ENCODE measurements around the gene ETFA.
"Not testable (repeated sequence)": the region's sequence is repeated elsewhere in the genome, so short reads cannot be mapped to it uniquely, and the experiment has no call there.

Gene ETFA

DNA sequence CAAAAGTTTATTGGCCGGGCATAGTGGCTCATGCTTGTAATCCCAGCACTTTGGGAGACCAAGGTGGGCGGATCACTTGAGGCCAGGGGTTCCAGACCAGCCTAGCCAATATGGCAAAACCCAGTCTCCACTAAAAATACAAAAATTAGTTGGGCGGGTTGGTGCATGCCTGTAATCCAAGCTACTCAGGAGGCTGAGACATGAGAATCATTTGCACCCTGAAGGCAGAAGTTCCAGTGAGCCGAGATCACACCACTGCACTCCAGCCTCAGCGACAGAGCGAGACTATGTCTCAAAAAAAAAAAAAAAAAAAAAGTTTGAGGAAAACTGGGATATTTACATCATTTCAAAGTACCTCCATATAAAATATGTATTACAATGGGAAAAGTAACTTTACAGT is 40.4 kb downstream of the ETFA start:
- DNase-seq, result no peak

DNA sequence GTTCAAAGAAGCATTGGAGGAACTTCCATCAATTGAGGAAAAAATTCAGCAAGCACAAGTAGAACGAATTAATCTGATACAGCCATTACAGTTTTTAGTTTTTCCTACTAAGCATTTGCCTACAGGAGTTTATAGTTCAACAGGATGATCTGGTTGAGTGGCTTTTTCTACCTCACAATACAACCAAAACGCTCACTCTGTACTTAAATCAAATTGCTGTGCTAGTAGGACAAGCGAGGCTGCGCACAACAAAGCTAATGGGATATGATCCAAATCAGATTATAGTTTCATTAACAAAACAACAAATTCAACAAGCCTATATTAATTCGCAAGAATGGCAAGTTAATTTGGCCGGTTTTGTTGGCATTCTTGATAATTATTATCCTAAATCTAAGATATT is 44.2 kb downstream of the ETFA start:
- no peak for DNase-seq

GRCh38 chr15:76265769-76266168 is 45.5 kb downstream of the ETFA start:
- DNase-seq, result not testable (repeated sequence)

- DNase-seq, result no peak
Observed at GRCh38 chr15:76260246-76260938, 50.9 kb downstream of the ETFA start.

GRCh38 chr15:76259392-76259791 is 51.9 kb downstream of the ETFA start:
- no peak for DNase-seq

DNA sequence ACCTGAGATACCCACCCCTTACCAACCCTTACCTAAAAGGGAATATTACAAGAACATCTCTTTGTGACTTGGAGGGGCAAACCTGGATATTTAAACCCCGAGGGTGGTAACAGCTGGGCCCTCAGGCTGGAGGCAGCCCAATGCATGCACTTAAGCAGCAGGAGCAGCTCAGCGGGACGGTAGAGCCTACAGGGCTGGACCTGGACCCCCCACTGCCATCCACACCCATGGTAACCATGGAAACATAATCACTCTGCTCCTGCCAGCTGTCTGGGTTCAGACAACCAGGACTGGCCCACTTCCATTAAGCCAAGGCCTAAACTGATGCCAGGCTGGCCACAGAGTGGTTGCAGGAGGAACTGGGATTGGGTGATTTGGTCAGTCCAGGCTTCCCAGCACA is 52.8 kb downstream of the ETFA start:
- no peak for DNase-seq

DNA sequence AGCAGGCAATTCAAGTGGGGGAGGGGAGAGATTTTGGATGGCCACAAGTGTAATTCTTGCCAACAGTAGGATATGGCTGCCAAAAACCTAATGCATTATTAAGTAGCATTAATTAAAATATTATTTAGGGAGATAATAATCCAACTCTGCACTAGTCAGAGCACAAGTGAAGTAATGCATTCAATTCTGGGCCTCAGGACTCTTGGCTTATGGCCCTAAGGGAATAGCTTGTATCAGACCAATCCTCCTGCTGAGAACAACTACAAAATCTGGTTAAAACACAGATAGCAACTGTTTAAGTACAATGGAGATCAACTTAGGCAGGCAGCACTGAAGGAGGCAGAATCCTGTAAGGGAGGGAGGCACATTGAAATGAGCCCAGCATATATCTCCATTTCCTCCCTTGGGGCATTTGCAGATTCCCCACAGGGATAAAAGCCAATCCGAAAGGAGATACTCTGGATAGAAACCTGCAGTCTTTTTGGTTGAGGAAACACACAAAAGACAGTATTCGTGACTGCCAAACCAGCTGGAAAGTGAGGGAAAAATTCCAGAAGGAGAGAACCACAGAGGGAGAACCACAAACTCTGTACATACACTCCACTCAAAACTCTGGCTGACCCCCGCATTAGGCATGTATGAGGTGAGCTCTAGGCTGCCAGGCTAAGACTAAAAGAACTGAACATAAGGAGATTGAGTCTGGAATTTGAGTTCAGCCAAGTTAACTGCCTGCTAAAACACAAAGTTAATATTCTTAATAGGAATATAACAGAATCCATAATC is 57.4 kb downstream of the ETFA start:
- peak; percentile 3 for DNase-seq

DNA sequence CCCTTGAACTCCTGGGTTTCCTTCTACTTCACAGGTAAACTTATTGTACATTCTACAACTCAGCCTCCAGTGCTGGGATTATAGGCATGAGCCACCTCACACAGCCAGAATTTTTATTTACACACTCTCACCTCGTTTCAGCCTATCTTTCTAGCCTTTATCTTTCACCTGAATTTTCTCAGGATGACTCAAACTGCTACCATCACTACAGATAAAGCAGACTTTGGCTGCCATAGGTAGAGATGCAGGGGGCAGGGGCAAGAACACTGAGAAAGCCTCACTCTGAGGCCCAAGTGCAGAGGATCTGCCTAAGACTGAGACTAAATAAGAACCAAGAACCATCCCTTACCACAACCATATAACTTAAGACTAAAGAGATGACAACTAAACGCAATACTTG is 59.0 kb downstream of the ETFA start:
- no peak for DNase-seq

DNA sequence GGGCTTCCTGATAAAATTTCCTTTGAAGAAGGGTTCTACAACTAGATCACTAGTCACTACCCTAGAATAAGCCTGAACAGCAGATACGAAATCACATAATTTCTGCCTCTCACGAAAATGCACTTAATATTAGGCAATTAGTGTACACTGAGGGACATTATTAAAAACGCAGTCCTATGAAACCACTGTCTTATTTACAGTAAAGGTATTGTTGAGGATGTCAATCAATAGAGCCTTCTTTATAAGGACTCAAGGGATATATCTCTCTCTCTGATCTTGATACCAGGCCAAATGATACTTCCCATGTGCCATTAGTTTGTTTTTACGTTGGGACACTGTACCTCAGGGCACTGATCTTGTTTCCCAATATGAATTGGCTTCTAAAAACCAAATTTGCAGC is 59.6 kb downstream of the ETFA start:
- DNase-seq, result no peak

DNA sequence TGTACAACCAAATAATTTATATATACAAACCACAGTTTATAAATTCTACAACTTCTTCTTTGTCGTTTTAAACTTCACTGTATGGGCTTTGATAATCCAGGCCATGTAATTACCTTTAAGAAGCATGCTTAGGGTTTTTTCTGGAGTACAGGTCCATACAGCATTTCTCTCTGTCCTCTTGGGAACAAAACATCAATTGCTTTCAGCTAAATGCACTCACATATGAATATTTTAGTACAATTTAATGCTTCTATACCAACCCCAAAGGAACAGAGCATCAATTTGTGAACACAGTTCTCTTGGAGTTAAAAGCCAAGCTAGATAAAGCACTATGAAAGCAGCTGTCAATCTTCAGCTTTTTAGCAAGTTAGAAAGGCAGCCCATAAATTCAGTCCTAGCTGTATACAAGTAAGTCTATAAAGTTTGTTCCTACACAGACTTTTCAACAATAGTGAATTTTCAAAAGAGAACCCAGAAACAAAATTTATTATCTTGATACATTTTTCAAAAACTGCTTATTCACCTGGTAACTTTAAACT is 66.1 kb downstream of the ETFA start:
- DNase-seq, result no peak

- DNase-seq, result no peak
Observed at GRCh38 chr15:76239786-76240185, 71.5 kb downstream of the ETFA start.

- no peak for DNase-seq
Observed at GRCh38 chr15:76236350-76236749, 74.9 kb downstream of the ETFA start.

DNA sequence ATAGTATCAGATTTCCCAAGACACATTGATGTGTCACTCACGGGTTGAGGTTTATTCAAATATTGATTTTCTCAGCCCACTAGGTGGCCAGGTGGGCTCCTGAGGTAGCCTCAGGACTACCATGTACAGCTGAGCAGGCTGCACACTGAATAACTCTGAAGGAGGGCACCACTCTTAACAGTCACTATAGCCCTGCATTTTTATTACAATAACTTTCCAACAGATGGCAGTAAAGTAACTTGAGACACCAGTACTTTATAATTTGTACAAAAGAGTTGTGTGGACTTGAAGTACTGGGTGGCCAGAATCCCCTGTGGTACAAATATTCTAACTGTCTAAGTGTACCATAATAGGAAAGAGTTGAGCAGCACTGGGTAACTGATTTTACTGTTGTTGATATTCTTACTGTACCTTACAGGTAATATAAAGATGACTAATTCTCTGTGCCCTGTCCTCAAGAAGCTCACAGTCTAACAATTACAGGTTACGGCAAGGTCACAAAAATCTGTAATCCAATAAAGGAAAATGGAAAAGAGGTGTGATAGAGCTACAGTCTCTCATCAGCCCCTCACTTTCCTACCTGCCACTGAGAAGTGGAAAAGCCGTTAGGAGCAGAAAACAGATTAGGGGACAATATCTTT is 76.0 kb downstream of the ETFA start:
- DNase-seq, result peak; percentile 41

DNA sequence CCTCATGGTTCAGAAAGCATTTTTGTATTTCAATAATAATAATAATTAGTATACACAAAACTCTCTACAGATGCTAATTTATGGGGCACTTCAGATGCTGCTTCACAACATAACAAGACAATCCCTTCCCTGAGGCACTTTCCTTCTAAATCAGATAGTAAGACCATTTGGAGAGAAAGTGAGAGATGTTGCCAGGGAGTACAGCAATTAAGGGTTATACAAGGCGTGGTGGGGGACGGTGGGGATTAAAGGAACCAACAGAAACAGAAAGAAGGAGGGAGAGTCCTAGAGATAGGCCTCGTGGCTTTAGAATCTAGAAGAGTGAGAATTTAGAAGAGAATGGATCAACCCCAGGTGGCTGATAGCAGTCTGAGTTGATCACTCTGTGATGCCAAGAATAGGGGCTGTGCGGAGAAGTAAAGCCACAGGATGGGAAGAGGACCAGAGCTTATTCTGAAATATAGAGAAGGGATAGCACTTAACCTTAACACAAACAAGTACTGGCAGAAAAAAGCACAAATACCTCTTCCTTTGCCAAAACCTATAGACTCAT is 76.9 kb downstream of the ETFA start:
- DNase-seq, result no peak

DNA sequence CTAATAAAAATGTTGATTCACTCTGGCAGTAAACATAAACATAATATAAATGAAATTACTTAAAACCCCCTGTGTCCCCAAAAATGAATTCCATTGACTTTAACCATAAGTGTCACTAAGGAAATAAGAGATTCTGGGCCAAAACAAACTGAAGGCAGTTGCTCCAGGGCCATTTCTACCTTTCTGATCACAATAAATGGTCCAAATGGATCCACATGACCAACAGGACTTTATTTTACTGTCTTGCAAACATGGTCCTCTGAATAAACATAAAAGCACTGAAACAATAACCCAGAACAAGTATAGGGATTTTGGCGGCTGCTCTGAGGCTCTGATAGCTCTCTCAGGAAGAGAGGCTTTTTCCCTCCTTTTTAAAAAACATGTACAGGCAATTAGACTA is 77.3 kb downstream of the ETFA start:
- no peak for DNase-seq

DNA sequence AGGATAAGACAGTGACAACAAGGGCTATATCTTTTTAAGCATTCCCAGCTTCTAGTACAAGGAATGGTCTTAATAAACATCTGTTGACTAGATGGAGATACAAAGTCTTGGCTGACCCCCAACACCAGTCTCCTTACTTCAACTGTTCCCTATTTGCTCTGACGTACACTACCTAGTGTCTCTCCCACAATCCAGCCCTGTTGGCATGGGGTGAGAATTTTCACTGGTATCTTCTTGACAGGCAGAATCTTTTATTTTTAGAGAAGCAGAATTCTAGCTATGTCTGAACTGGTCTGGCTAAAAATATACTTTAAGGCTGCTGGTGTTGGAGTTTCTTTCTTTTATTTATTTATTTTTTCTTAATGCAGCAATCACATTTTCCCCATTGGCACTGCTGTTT is 82.0 kb downstream of the ETFA start:
- no peak for DNase-seq

DNA sequence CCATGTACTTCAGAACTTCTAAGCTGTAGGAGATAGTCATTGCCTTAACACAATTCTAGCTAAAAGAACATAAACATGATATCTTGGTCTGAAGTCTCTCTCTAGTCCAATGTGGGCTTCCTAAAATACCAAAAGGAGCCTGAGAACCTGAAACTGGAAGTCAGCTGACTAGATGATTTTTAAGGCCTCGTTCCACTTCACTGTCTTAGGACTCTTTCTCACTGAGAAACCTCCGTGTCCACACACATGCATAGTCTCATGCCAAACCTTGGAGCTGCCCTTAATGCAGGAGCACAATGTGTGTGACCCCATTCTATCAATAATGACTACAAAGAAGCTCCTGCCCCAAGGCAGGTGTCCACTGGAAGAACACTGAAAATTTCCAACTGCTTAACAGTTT is 87.7 kb downstream of the ETFA start:
- DNase-seq, result no peak

- no peak for DNase-seq
Observed at GRCh38 chr15:76222159-76222558, 89.1 kb downstream of the ETFA start.

GRCh38 chr15:76221085-76221767 is 90.0 kb downstream of the ETFA start:
- DNase-seq, result no peak

DNA sequence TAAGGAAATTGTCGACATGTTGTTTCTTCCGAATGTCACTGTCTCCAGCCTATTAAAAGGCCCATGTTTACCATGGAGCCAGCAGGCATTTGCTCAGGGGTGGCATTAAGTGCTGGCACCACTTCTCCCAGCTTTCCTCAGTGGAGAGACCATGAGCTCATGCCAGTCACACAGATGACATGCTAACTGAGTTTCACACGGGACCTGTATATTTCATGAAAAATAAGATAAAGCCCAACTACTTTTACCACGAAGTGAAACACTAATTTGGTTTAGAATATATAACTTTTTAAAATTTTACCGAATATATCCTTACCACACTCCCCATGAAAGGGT is 93.4 kb downstream of the ETFA start:
- DNase-seq, result no peak

DNA sequence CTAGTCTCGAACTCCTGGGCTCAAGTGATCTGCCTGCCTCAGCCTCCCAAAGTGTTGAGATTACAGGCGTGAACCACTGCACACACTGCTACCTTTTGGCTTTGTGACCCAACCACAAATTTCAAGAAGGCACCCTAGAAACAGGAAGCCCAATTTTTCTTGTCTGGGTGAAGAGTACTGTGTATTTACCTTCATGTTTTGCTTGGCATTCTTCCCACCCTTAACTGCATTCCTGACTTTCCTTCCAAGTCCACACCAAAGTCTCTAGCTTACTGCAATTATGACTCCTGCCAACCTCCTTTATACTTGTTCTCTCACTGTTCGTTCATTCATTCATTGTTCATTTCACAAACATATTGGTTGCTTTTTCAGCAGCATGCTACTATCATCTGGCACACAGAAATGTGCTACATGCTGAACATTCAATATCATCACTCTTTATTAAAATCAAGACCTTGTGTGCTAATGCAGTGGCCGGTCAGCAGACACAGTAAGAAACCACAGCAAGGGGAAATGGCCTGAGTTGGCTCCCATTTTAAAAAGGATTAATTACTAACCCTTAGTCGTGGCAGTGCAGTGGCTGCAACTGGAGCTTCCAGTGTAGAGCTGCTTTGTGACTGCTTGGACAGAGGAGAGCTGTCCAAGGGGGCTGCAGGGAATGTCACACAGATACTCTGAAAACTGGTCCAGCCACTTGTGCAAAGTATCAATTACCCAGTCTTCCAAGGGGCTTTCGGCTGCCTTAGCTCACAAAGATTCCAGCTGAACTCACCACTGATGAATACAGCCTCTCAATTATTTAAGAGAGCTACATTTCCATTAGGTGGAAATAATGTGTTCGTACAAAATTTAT is 94.0 kb downstream of the ETFA start:
- peak; percentile 62 for DNase-seq

- DNase-seq, result no peak
Observed at GRCh38 chr15:76215634-76216033, 95.6 kb downstream of the ETFA start.

All from fibroblast of skin of right biceps (primary cell).